ENCODE measurements around the gene SALL2.

Gene SALL2

GRCh38 chr14:21529515-21529914 lies 3.4 kb upstream of the SALL2 start:
- no peak for TF ChIP-seq TAF1 (IDR thresholded peaks at IDR 0.05; ENCODE audit: low read depth)
- no peak for TF ChIP-seq EGR1 (IDR thresholded peaks at IDR 0.05)
- no peak for TF ChIP-seq NFIC (IDR thresholded peaks at IDR 0.05)
- TF ChIP-seq CREB1 (IDR thresholded peaks at IDR 0.05; ENCODE audit: low read depth) = no peak
- no peak for TF ChIP-seq EP300 (IDR thresholded peaks at IDR 0.05; ENCODE audit: borderline replicate concordance)
- TF ChIP-seq ZBTB7A (IDR thresholded peaks at IDR 0.05; ENCODE audit: low read depth) = no peak
- no peak for TF ChIP-seq FOXM1 (IDR thresholded peaks at IDR 0.05; ENCODE audit: borderline replicate concordance, low read depth)
- TF ChIP-seq TEAD4 (IDR thresholded peaks at IDR 0.05) = no peak
- TF ChIP-seq MAX (IDR thresholded peaks at IDR 0.05) = no peak
- no peak for TF ChIP-seq TCF12 (IDR thresholded peaks at IDR 0.05; ENCODE audit: low read depth)
- no peak for TF ChIP-seq REST (IDR thresholded peaks at IDR 0.05; ENCODE audit: low read depth)
- TF ChIP-seq USF1 (IDR thresholded peaks at IDR 0.05) = no peak

GRCh38 chr14:21528381-21529348 lies 2.5 kb upstream of the SALL2 start:
- TF ChIP-seq TAF1 (IDR thresholded peaks at IDR 0.05; ENCODE audit: low read depth) (no peak), CEBPB (IDR thresholded peaks at IDR 0.05) (no peak), REST (IDR thresholded peaks at IDR 0.05; ENCODE audit: low read depth) (no peak), TCF12 (IDR thresholded peaks at IDR 0.05; ENCODE audit: low read depth) (no peak), MAX (IDR thresholded peaks at IDR 0.05) (no peak), EP300 (IDR thresholded peaks at IDR 0.05; ENCODE audit: borderline replicate concordance) (no peak), NFIC (IDR thresholded peaks at IDR 0.05) (no peak), USF1 (IDR thresholded peaks at IDR 0.05) (no peak), TEAD4 (IDR thresholded peaks at IDR 0.05) (no peak), ZBTB7A (IDR thresholded peaks at IDR 0.05; ENCODE audit: low read depth) (no peak), RAD21 (IDR thresholded peaks at IDR 0.05; ENCODE audit: low read depth) (no peak), YY1 (IDR thresholded peaks at IDR 0.05; ENCODE audit: low read depth) (no peak), CREB1 (IDR thresholded peaks at IDR 0.05; ENCODE audit: low read depth) (no peak), FOXM1 (IDR thresholded peaks at IDR 0.05; ENCODE audit: borderline replicate concordance, low read depth) (no peak), EGR1 (IDR thresholded peaks at IDR 0.05) (no peak)

- TF ChIP-seq CREB1 (IDR thresholded peaks at IDR 0.05; ENCODE audit: low read depth) (no peak), ZBTB7A (IDR thresholded peaks at IDR 0.05; ENCODE audit: low read depth) (no peak), YY1 (IDR thresholded peaks at IDR 0.05; ENCODE audit: low read depth) (no peak), CEBPB (IDR thresholded peaks at IDR 0.05) (no peak), NFIC (IDR thresholded peaks at IDR 0.05) (no peak), RAD21 (IDR thresholded peaks at IDR 0.05; ENCODE audit: low read depth) (no peak), EGR1 (IDR thresholded peaks at IDR 0.05) (no peak)
Observed at GRCh38 chr14:21527318-21527679, 1.2 kb upstream of the SALL2 start.

- TF ChIP-seq RAD21 (IDR thresholded peaks at IDR 0.05; ENCODE audit: low read depth) = no peak
- TF ChIP-seq ZBTB7A (IDR thresholded peaks at IDR 0.05; ENCODE audit: low read depth) = 0 out of 2 replicates have a peak, but pooled peaks have one; percentile 10
- no peak for TF ChIP-seq EGR1 (IDR thresholded peaks at IDR 0.05)
Observed at GRCh38 chr14:21526672-21527317, 649 bp upstream of the SALL2 start.

- no peak for TF ChIP-seq YY1 (IDR thresholded peaks at IDR 0.05; ENCODE audit: low read depth)
- TF ChIP-seq ZBTB7A (IDR thresholded peaks at IDR 0.05; ENCODE audit: low read depth) = no peak
- TF ChIP-seq CREB1 (IDR thresholded peaks at IDR 0.05; ENCODE audit: low read depth) = no peak
- no peak for TF ChIP-seq RAD21 (IDR thresholded peaks at IDR 0.05; ENCODE audit: low read depth)
- no peak for TF ChIP-seq FOXM1 (IDR thresholded peaks at IDR 0.05; ENCODE audit: borderline replicate concordance, low read depth)
- TF ChIP-seq CEBPB (IDR thresholded peaks at IDR 0.05) = no peak
- no peak for TF ChIP-seq TAF1 (IDR thresholded peaks at IDR 0.05; ENCODE audit: low read depth)
- no peak for TF ChIP-seq TCF12 (IDR thresholded peaks at IDR 0.05; ENCODE audit: low read depth)
- no peak for TF ChIP-seq TEAD4 (IDR thresholded peaks at IDR 0.05)
- TF ChIP-seq EP300 (IDR thresholded peaks at IDR 0.05; ENCODE audit: borderline replicate concordance) = no peak
Observed at GRCh38 chr14:21525571-21525961, 580 bp downstream of the SALL2 start.

Measured in Ishikawa (cell line).